H9 (cell line): ENCODE measurements around the gene HYAL3. TPM values are rescaled to one million over a fixed set of nuclear protein-coding genes. Genes with fewer than 3 reads are reported as not detected.

Experiments
- DNase-seq: peaks from one replicate; pipeline ENCODE4 v3.0.0-alpha.2; 2017
- H2AFZ ChIP-seq: one replicate; pipeline ENCODE4 v1.6.1; 2013; ENCODE audit warnings: mild to moderate bottlenecking, low read length, control low read depth, moderate library complexity
- H2AK5ac ChIP-seq: 2 replicates; pipeline ENCODE4 v1.6.1; 2013; ENCODE audit warnings: low read length, control low read depth, mixed read lengths; ENCODE audit not compliant: insufficient read length
- H2BK120ac ChIP-seq: one replicate; pipeline ENCODE4 v1.6.1; 2013; ENCODE audit warnings: low read depth, mild to moderate bottlenecking, low read length, control low read depth, inconsistent platforms; ENCODE audit not compliant: poor library complexity, severe bottlenecking
- H2BK12ac ChIP-seq: 2 replicates; pipeline ENCODE4 v1.6.1; 2013; ENCODE audit warnings: low read length, control low read depth, mixed read lengths, low read depth; ENCODE audit not compliant: insufficient read length
- H2BK15ac ChIP-seq: 2 replicates; pipeline ENCODE4 v1.6.1; 2013; ENCODE audit warnings: low read depth, low read length, control low read depth
- H2BK20ac ChIP-seq: one replicate; pipeline ENCODE4 v1.6.1; 2013; ENCODE audit warnings: low read depth, mild to moderate bottlenecking, low read length, control low read depth, inconsistent platforms; ENCODE audit not compliant: poor library complexity, severe bottlenecking
- H2BK5ac ChIP-seq: 2 replicates; pipeline ENCODE4 v1.6.1; 2013; ENCODE audit warnings: low read length, control low read depth, mixed read lengths; ENCODE audit not compliant: insufficient read length
- H3K14ac ChIP-seq: 2 replicates; pipeline ENCODE4 v1.6.1; 2013; ENCODE audit warnings: low read length, control low read depth; ENCODE audit not compliant: insufficient read depth
- H3K18ac ChIP-seq: 2 replicates; pipeline ENCODE4 v1.6.1; 2013; ENCODE audit warnings: low read depth, mild to moderate bottlenecking, mixed read lengths, low read length, control low read depth; ENCODE audit not compliant: insufficient read length
- H3K23ac ChIP-seq: 2 replicates; pipeline ENCODE4 v1.6.1; 2013; ENCODE audit warnings: low read length, control low read depth, mixed read lengths, low read depth; ENCODE audit not compliant: insufficient read length
- H3K23me2 ChIP-seq: 2 replicates; pipeline ENCODE4 v1.6.1; 2013; ENCODE audit warnings: low read depth, mild to moderate bottlenecking, mixed read lengths, low read length, control low read depth; ENCODE audit not compliant: insufficient read length, poor library complexity, severe bottlenecking
- H3K27ac ChIP-seq: 2 replicates; pipeline ENCODE4 v1.5.1; 2013; ENCODE audit warnings: low read length, control low read depth, mixed read lengths, low read depth; ENCODE audit not compliant: insufficient read length
- H3K27me3 ChIP-seq: 2 replicates; pipeline ENCODE4 v1.6.1; 2013; ENCODE audit warnings: low read length, control low read depth, inconsistent platforms; ENCODE audit not compliant: insufficient read depth
- H3K4ac ChIP-seq: 2 replicates; pipeline ENCODE4 v1.6.1; 2013; ENCODE audit warnings: low read depth, mild to moderate bottlenecking, control low read depth, inconsistent platforms, low read length, moderate library complexity
- H3K4me1 ChIP-seq: 2 replicates; pipeline ENCODE4 v1.6.1; 2013; ENCODE audit warnings: low read length, control low read depth, inconsistent platforms; ENCODE audit not compliant: insufficient read depth
- H3K4me2 ChIP-seq: 2 replicates; pipeline ENCODE4 v1.6.1; 2013; ENCODE audit warnings: low read length, control low read depth, mixed read lengths; ENCODE audit not compliant: insufficient read length, insufficient read depth
- H3K56ac ChIP-seq: 2 replicates; pipeline ENCODE4 v1.6.1; 2013; ENCODE audit warnings: low read depth, mild to moderate bottlenecking, mixed read lengths, low read length, control low read depth; ENCODE audit not compliant: insufficient read length
- H3K79me1 ChIP-seq: 2 replicates; pipeline ENCODE4 v1.6.1; 2013; ENCODE audit warnings: low read depth, mild to moderate bottlenecking, moderate library complexity, low read length, control low read depth, inconsistent platforms; ENCODE audit not compliant: insufficient read depth, poor library complexity, severe bottlenecking
- H3K79me2 ChIP-seq: 2 replicates; pipeline ENCODE4 v1.6.1; 2013; ENCODE audit warnings: low read length, control low read depth, inconsistent platforms; ENCODE audit not compliant: insufficient read depth
- H3K9ac ChIP-seq: 2 replicates; pipeline ENCODE4 v1.6.1; 2013; ENCODE audit warnings: low read length, control low read depth, mixed read lengths; ENCODE audit not compliant: insufficient read length; ENCODE audit errors: extremely low read depth
- H3K9me3 ChIP-seq: one replicate; pipeline ENCODE4 v1.6.1; 2013; ENCODE audit warnings: low read depth, low read length, inconsistent platforms; ENCODE audit not compliant: control insufficient read depth
- H3T11ph ChIP-seq: one replicate; pipeline ENCODE4 v1.6.1; 2013; ENCODE audit warnings: mild to moderate bottlenecking, low read length, control low read depth, inconsistent platforms
- H4K20me1 ChIP-seq: one replicate; pipeline ENCODE4 v1.6.1; 2013; ENCODE audit not compliant: control insufficient read depth, insufficient read length, insufficient read depth
- H4K5ac ChIP-seq: 2 replicates; pipeline ENCODE4 v1.6.1; 2013; ENCODE audit warnings: low read depth, mild to moderate bottlenecking, mixed read lengths, low read length, control low read depth; ENCODE audit not compliant: insufficient read length
- H4K8ac ChIP-seq: replicated peaks from 2 replicates; pipeline ENCODE4 v1.6.1; 2013; ENCODE audit warnings: low read length, control low read depth, mixed read lengths, low read depth; ENCODE audit not compliant: insufficient read length
- H4K91ac ChIP-seq: 2 replicates; pipeline ENCODE4 v1.6.1; 2013; ENCODE audit warnings: low read depth, mild to moderate bottlenecking, moderate library complexity, mixed read lengths, low read length, control low read depth; ENCODE audit not compliant: insufficient read length
- H3K27ac Mint-ChIP-seq, 3 experiments: 2 replicates in 2 of 3; 3 replicates in 1 of 3; pipeline ENCODE4 v1.8.0; 2020 to 2021; ENCODE audit warnings: mixed read lengths in 3 of 3, mild to moderate bottlenecking in 1 of 3, moderate library complexity in 1 of 3
- H3K27me3 Mint-ChIP-seq: 2 replicates; pipeline ENCODE4 v1.8.0; 2021; ENCODE audit warnings: low read depth, mild to moderate bottlenecking, moderate library complexity, mixed read lengths
- H3K36me3 Mint-ChIP-seq, 3 experiments: 2 replicates in 2 of 3; 3 replicates in 1 of 3; pipeline ENCODE4 v1.8.0; 2020 to 2021; ENCODE audit warnings: low read depth in 3 of 3, mixed read lengths in 3 of 3; ENCODE audit not compliant: insufficient read depth in 1 of 3
- H3K4me1 Mint-ChIP-seq, 2 experiments: 2 replicates each; pipeline ENCODE4 v1.8.0; 2020; ENCODE audit warnings: mixed read lengths in 2 of 2
- H3K4me3 Mint-ChIP-seq, 2 experiments: 2 replicates in 1 of 2; 3 replicates in 1 of 2; pipeline ENCODE4 v1.8.0; 2020 to 2021; ENCODE audit warnings: mild to moderate bottlenecking in 2 of 2, mixed read lengths in 2 of 2, moderate library complexity in 1 of 2
- H3K9me3 Mint-ChIP-seq, 2 experiments: 2 replicates in 1 of 2; 3 replicates in 1 of 2; pipeline ENCODE4 v1.8.0; 2020; ENCODE audit warnings: mild to moderate bottlenecking in 2 of 2, mixed read lengths in 2 of 2, moderate library complexity in 1 of 2
- CTCF ChIP-seq: fragments of 200-600 bp; sonication (generic); conservative IDR thresholded peaks from 3 replicates; pipeline ENCODE4 v1.8.0; 2021; ENCODE audit warnings: antibody characterized with exemption, mild to moderate bottlenecking
- WGBS: extraction: QIAGEN DNeasy Blood & Tissue Kit; methylation state at CpG from one replicate; pipeline ENCODE4 v1.1.7; 2013; ENCODE audit warnings: missing lambda C conversion rate, low lambda C conversion rate, mixed read lengths; ENCODE audit not compliant: insufficient read length; ENCODE audit errors: extremely low coverage; 5-methylcytosine and 5-hydroxymethylcytosine counted together
- total RNA-seq: library from RNA; stranded (reverse); gene quantifications from 2 replicates; pipeline ENCODE4 v1.2.1, GENCODE V29; 2021

HYAL3 gene
- total RNA-seq, 1 experiment from 2014 or later, result 3.1 TPM

DNA sequence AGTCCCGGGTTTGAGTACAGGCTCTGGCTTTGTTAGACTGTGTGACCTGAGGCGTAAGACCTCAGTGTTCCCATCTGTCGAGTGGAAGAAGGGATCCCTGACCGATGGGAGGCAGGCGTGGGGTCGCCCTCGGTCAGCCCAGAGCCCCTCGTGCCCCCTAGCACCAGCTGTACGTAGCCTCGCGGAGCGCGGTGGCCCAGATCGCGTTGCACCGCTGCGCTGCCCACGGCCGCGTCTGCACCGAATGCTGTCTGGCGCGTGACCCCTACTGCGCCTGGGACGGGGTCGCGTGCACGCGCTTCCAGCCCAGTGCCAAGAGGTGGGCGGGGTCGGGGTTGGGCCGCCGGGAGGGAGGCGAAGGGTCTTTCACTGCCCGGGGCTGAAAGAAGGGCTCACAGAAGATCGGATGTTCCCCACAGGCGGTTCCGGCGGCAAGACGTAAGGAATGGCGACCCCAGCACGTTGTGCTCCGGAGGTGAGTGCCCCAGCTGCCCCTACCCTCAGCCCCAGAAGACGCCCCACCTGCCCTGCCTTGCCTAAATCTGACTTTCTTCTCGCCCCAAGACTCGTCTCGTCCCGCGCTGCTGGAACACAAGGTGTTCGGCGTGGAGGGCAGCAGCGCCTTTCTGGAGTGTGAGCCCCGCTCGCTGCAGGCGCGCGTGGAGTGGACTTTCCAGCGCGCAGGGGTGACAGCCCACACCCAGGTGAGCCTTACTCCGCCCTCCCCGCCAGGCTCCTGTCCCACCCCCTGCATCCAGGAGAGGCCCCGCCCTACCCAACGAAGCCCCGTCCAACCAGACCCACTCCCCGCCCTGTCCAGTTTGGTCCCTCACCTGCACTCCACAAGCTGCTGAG, 23.8 kb downstream of the HYAL3 start:
- no peaks in the 10 kb centered on the region for H3K79me2 ChIP-seq
- peaks cover 59% of the 10 kb centered on the region for H3K27me3 Mint-ChIP-seq
- no peak overlapping the region for H3K9ac ChIP-seq
- WGBS, result no CpG with 5 or more reads among the region's 65 CpGs
- H3K27ac Mint-ChIP-seq, result no peak overlapping the region; a peak in 1 of 7 replicates
- H3K27me3 ChIP-seq, result peaks cover 16% of the 10 kb centered on the region; the same call in 1 of the 2 replicates
- no peak overlapping the region for H3K23ac ChIP-seq
- no peak overlapping the region for H3K4ac ChIP-seq
- H2AFZ ChIP-seq, result no peak overlapping the region
- no peak overlapping the region for H2BK20ac ChIP-seq
- H3K23me2 ChIP-seq, result peaks cover 10% of the 10 kb centered on the region
- no peak overlapping the region for H3K14ac ChIP-seq
- no peak overlapping the region for H2BK12ac ChIP-seq
- no peaks in the 10 kb centered on the region; a peak in 1 of 5 replicates for H3K9me3 Mint-ChIP-seq
- no peaks in the 10 kb centered on the region for H3K4me1 ChIP-seq
- no peaks in the 10 kb centered on the region; a peak in 1 of 7 replicates for H3K36me3 Mint-ChIP-seq
- no peak overlapping the region for H4K5ac ChIP-seq
- H2BK15ac ChIP-seq, result no peak overlapping the region
- no peak for TF ChIP-seq CTCF
- H4K8ac ChIP-seq, result no peak overlapping the region
- H3K4me3 Mint-ChIP-seq, result peak overlapping the region; percentile 57 to 78
- H4K20me1 ChIP-seq, result no peaks in the 10 kb centered on the region
- no peak overlapping the region for H2BK5ac ChIP-seq
- H3K4me1 Mint-ChIP-seq, result peaks cover 27 to 34% of the 10 kb centered on the region in 2 experiments
- no peak overlapping the region for H4K91ac ChIP-seq
- H2AK5ac ChIP-seq, result no peak overlapping the region
- H3K27ac ChIP-seq, result no peak overlapping the region
- no peak overlapping the region for H2BK120ac ChIP-seq
- no peak overlapping the region for H3T11ph ChIP-seq
- H3K4me2 ChIP-seq, result peak overlapping the region; percentile 31
- no peaks in the 10 kb centered on the region for H3K79me1 ChIP-seq
- peak; percentile 68 for DNase-seq
- H3K9me3 ChIP-seq, result no peaks in the 10 kb centered on the region
- peak overlapping the region; percentile 3 for H3K18ac ChIP-seq
- H3K56ac ChIP-seq, result no peak overlapping the region
